HepG2 (cell line): Measurements from ENCODE around the gene RNF114. TPM values are rescaled to one million over a fixed set of nuclear protein-coding genes. Genes with fewer than 3 reads are reported as not detected.

ENCODE experiments used
- AKAP8 ChIP-seq: sonication (generic); formaldehyde crosslinking; IDR thresholded peaks from 2 replicates; pipeline ENCODE4 v1.5.1; 2020; ENCODE audit warnings: mild to moderate bottlenecking, missing genetic modification reagents
- CEBPG ChIP-seq: IDR thresholded peaks from 2 replicates; pipeline ENCODE4 v1.6.1; 2016
- EEA1 ChIP-seq: sonication (generic); formaldehyde crosslinking; IDR thresholded peaks from 2 replicates; pipeline ENCODE4 v1.5.1; 2020; ENCODE audit warnings: mild to moderate bottlenecking, missing genetic modification reagents, borderline replicate concordance
- HNF1B ChIP-seq: sonication (generic); formaldehyde crosslinking; IDR thresholded peaks from 2 replicates; pipeline ENCODE4 v1.5.1; 2020; ENCODE audit warnings: mild to moderate bottlenecking, moderate library complexity, missing genetic modification reagents
- ISX ChIP-seq: sonication (generic); formaldehyde crosslinking; conservative IDR thresholded peaks from 2 replicates; pipeline ENCODE4 v1.5.0; 2020; ENCODE audit warnings: missing genetic modification reagents
- MBD4 ChIP-seq: IDR thresholded peaks from 2 replicates; pipeline ENCODE4 v1.6.1; 2012; ENCODE audit warnings: low read length, inconsistent platforms, borderline replicate concordance
- NCOR1 ChIP-seq: fragments of 200-600 bp; sonication (generic); IDR thresholded peaks from 2 replicates; pipeline ENCODE4 v1.7.0; 2017; ENCODE audit warnings: antibody characterized with exemption, low read length, borderline replicate concordance
- PHF5A ChIP-seq: IDR thresholded peaks from one replicate; pipeline ENCODE4 v1.6.1; 2018; ENCODE audit warnings: low read depth, missing genetic modification reagents; ENCODE audit not compliant: unreplicated experiment
- PREB ChIP-seq: sonication (generic); formaldehyde crosslinking; IDR thresholded peaks from 2 replicates; pipeline ENCODE4 v1.4.0; 2020; ENCODE audit warnings: missing genetic modification reagents
- SNAI1 ChIP-seq: sonication (generic); formaldehyde crosslinking; IDR thresholded peaks from 2 replicates; pipeline ENCODE4 v1.5.0; 2020; ENCODE audit warnings: mild to moderate bottlenecking, missing genetic modification reagents, borderline replicate concordance
- SOX6 ChIP-seq, 2 experiments: fragments of 450-650 bp in 1 of 2; sonication (generic) in 1 of 2; formaldehyde crosslinking in 1 of 2; IDR thresholded peaks; 2 replicates each; pipeline versions ENCODE4 v1.4.0 to v1.6.1; 2017 to 2020; ENCODE audit warnings: antibody characterized with exemption in 1 of 2, mild to moderate bottlenecking in 1 of 2, missing genetic modification reagents in 1 of 2
- SPEN ChIP-seq: sonication (generic); formaldehyde crosslinking; IDR thresholded peaks from 2 replicates; pipeline ENCODE4 v1.5.1; 2020; ENCODE audit warnings: low read depth, mild to moderate bottlenecking, missing genetic modification reagents
- TEAD3 ChIP-seq: optimal IDR thresholded peaks from 2 replicates; pipeline ENCODE3; 2016; ENCODE audit warnings: borderline replicate concordance
- THRA ChIP-seq: sonication (generic); formaldehyde crosslinking; IDR thresholded peaks from 2 replicates; pipeline ENCODE4 v1.4.0; 2020; ENCODE audit warnings: missing genetic modification reagents, borderline replicate concordance
- TIGD3 ChIP-seq: sonication (generic); formaldehyde crosslinking; IDR thresholded peaks from 2 replicates; pipeline ENCODE4 v1.5.1; 2020; ENCODE audit warnings: mild to moderate bottlenecking, missing genetic modification reagents, borderline replicate concordance
- ZBTB2 ChIP-seq: sonication (generic); formaldehyde crosslinking; IDR thresholded peaks from 2 replicates; pipeline ENCODE4 v1.8.0; 2022; ENCODE audit warnings: low read depth, missing genetic modification reagents
- ZC3H4 ChIP-seq: sonication (generic); formaldehyde crosslinking; IDR thresholded peaks from 2 replicates; pipeline ENCODE4 v1.4.0; 2020; ENCODE audit warnings: missing genetic modification reagents, borderline replicate concordance
- ZKSCAN1 ChIP-seq: fragments of 150-350 bp; IDR thresholded peaks from 2 replicates; pipeline ENCODE4 v1.6.1; 2014; ENCODE audit warnings: low read length
- ZNF564 ChIP-seq: sonication (generic); formaldehyde crosslinking; IDR thresholded peaks from 2 replicates; pipeline ENCODE4 v1.8.1; 2023; ENCODE audit warnings: mild to moderate bottlenecking, missing genetic modification reagents
- ZNF580 ChIP-seq: IDR thresholded peaks from 2 replicates; pipeline ENCODE4 v1.6.1; 2016; ENCODE audit warnings: low read depth, borderline replicate concordance
- ZNF605 ChIP-seq: sonication (generic); formaldehyde crosslinking; IDR thresholded peaks from 2 replicates; pipeline ENCODE4 v1.8.0; 2022; ENCODE audit warnings: mild to moderate bottlenecking, missing genetic modification reagents
- ZNF672 ChIP-seq: sonication (generic); formaldehyde crosslinking; IDR thresholded peaks from 2 replicates; pipeline ENCODE4 v1.8.1; 2022; ENCODE audit warnings: missing genetic modification reagents
- ZNF747 ChIP-seq: sonication (generic); formaldehyde crosslinking; IDR thresholded peaks from 2 replicates; pipeline ENCODE4 v1.8.1; 2023; ENCODE audit warnings: missing genetic modification reagents, mild to moderate bottlenecking, borderline replicate concordance
- polyA plus RNA-seq, 8 experiments: library from polyadenylated mRNA; depleted of rRNA in 3 of 8; stranded (reverse) in 7 of 8; unstranded in 1 of 8; fragments of >200 nt; fragmentation: Illumina TruSeq in 4 of 8; extraction: Trizol in 4 of 8; gene quantifications; 2 replicates each; pipeline versions ENCODE4 v1.2.1 to v1.2.3, GENCODE V29; 2011 to 2016; ENCODE audit warnings: low read depth in 4 of 8, missing spikeins in 1 of 8, mixed read lengths in 1 of 8; ENCODE audit not compliant: insufficient read depth in 1 of 8
- total RNA-seq, 5 experiments: library from RNA; depleted of rRNA; stranded (reverse); fragments of >200 nt; fragmentation: Illumina TruSeq; extraction: Trizol; gene quantifications; 2 replicates each; pipeline ENCODE4 v1.2.3, GENCODE V29; 2016; ENCODE audit warnings: low read depth in 1 of 5

Gene RNF114
- total and polyA plus RNA-seq, 2 of the 13 experiments (the other 11 are each of a cell fraction or from before 2014, with no cell fraction given): 119 to 126 TPM

GRCh38 chr20:49983123-49983847 lies 47.1 kb downstream of the RNF114 start (continued):
- TF ChIP-seq THRA: no peak
- no peak for TF ChIP-seq AKAP8 (CRISPR knock-in tag)
- no peak for TF ChIP-seq MBD4
- peak; percentile 57; the same call in 1 of the 2 replicates for TF ChIP-seq ZNF747 (CRISPR knock-in tag)
- no peak for TF ChIP-seq PREB (CRISPR knock-in tag)
- TF ChIP-seq SOX6 (IDR thresholded peaks at IDR 0.05): no peak
- 0 out of 2 replicates have a peak, but pooled peaks have one; percentile 11 for TF ChIP-seq SOX6 (CRISPR knock-in tag; IDR thresholded peaks at IDR 0.05)
- TF ChIP-seq TIGD3: no peak
- peak; percentile 12; the same call in 1 of the 2 replicates for TF ChIP-seq ZNF564 (CRISPR knock-in tag)
- no peak for TF ChIP-seq ISX (CRISPR knock-in tag)
- TF ChIP-seq PHF5A: no peak
- TF ChIP-seq SPEN (CRISPR knock-in tag): no peak
- TF ChIP-seq ZNF672 (CRISPR knock-in tag): no peak
- no peak for TF ChIP-seq ZC3H4 (CRISPR knock-in tag)
- no peak for TF ChIP-seq TEAD3 (CRISPR knock-in tag)
- no peak for TF ChIP-seq ZNF580
- no peak for TF ChIP-seq CEBPG (CRISPR knock-in tag)
- TF ChIP-seq HNF1B (CRISPR knock-in tag): peak; percentile 71
- TF ChIP-seq NCOR1: 0 out of 2 replicates have a peak, but pooled peaks have one; percentile 24
- 0 out of 2 replicates have a peak, but pooled peaks have one; percentile 11 for TF ChIP-seq SNAI1 (CRISPR knock-in tag)
- TF ChIP-seq ZKSCAN1: no peak
- 0 out of 2 replicates have a peak, but pooled peaks have one; percentile 4 for TF ChIP-seq EEA1 (CRISPR knock-in tag)
- no peak for TF ChIP-seq ZNF605 (CRISPR knock-in tag)
- no peak for TF ChIP-seq ZBTB2 (CRISPR knock-in tag)
